Keratinocyte (primary cell): Measurements from ENCODE around the gene FKBP10.

ENCODE experiments used
- EZH2 ChIP-seq: IDR thresholded peaks from one replicate; pipeline ENCODE4 v1.6.1; 2012; ENCODE audit warnings: inconsistent platforms, mild to moderate bottlenecking, low read length, moderate library complexity
- TF ChIP-seq, protein P1 (sequence below), 3 experiments: IDR thresholded peaks in 1 of 3; conservative IDR thresholded peaks in 1 of 3; optimal IDR thresholded peaks in 1 of 3; 2 replicates in 2 of 3; 3 replicates in 1 of 3; pipeline versions ENCODE3 to v1.5.1; 2011; ENCODE audit warnings: low read length in 3 of 3, mild to moderate bottlenecking in 3 of 3, moderate library complexity in 2 of 3, control low read depth in 1 of 3, inconsistent platforms in 1 of 3; ENCODE audit not compliant: insufficient read depth in 2 of 3; ENCODE audit errors: extremely low read depth in 1 of 3

DNA sequence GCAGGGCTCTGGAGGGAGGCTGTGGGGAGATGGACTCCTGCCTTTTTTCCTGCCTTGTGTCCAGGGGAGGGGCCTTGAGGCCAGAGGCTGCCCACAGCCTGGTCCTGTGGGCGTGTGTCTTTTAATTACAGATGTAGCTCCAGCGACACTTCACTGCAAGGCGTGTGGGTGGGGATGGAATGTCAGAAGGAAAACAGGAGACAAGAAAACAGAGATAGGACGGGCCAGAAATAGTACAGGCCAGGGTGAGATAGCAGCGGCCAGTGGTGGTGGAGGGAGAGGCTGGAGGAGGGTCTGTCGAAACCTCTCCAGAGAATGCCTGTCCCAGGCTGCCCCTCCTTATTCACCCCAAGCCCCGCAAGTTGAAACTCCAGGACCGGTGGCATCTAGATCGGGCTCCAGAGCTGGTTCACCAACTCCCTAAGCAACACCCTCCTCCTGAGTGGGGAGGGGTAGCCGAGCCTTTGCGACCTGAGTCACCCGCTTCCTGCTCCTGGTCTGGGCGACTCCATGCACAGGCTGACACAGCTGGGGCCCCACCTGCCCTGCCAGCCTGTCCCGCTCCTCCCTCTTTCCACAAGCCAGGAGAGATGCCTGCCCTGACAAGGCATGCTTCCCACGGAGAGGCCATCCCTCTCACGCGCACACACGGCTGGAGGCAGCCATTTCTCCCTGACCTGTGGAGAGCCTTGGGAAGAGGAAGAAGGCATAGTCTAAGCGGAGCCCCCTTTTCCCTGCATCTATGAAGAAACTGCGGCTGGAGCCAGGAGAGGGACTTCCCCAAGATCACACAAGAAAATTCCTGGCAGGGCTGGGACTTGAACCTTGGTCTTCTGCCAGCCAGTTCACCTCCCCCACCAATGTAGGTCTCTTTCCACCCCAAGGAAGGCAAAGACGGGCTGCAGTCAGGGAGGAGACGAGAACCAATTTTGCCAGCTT, 19.7 kb upstream of the FKBP10 start:
- TF ChIP-seq, protein P1, sequence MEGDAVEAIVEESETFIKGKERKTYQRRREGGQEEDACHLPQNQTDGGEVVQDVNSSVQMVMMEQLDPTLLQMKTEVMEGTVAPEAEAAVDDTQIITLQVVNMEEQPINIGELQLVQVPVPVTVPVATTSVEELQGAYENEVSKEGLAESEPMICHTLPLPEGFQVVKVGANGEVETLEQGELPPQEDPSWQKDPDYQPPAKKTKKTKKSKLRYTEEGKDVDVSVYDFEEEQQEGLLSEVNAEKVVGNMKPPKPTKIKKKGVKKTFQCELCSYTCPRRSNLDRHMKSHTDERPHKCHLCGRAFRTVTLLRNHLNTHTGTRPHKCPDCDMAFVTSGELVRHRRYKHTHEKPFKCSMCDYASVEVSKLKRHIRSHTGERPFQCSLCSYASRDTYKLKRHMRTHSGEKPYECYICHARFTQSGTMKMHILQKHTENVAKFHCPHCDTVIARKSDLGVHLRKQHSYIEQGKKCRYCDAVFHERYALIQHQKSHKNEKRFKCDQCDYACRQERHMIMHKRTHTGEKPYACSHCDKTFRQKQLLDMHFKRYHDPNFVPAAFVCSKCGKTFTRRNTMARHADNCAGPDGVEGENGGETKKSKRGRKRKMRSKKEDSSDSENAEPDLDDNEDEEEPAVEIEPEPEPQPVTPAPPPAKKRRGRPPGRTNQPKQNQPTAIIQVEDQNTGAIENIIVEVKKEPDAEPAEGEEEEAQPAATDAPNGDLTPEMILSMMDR (optimal IDR thresholded peaks at IDR 0.05 in 1 of 3, IDR thresholded peaks at IDR 0.05 in 1 of 3, conservative IDR thresholded peaks at IDR 0.05 in 1 of 3; ENCODE audit: extremely low read depth in 1 of 3, insufficient read depth in 2 of 3, low read length in 3 of 3): no peak
- TF ChIP-seq EZH2: no peak
